ENCODE data around the gene RAC3. TPM values are rescaled to one million over a fixed set of nuclear protein-coding genes. Genes with fewer than 3 reads are reported as not detected.

RAC3 gene
- 167 and 177 TPM in 2 replicates for total RNA-seq (2021; fragmentation: NEBNext Ultra II Directional; extraction: Animal tissue kit (Norgen Biotek cat#: 25700))
- 299 and 520 TPM in 2 replicates for polyA plus RNA-seq (2011; rRNA removed)
- polyA plus RNA-seq (2011; cell fraction: cytosol; rRNA removed): 290 TPM
- 408 TPM for polyA plus RNA-seq (2011; cell fraction: nucleus; rRNA removed)
- 93.2 to 160 TPM (median 150 TPM) in 4 replicates for polyA plus RNA-seq (2012, experiment 1 of 2)
- polyA plus RNA-seq (2012, experiment 2 of 2): 143 TPM
- polyA plus RNA-seq (2013, experiment 1 of 2): 141 TPM
- 139 TPM for polyA plus RNA-seq (2013, experiment 2 of 2)
- polyA minus RNA-seq (2011; rRNA and poly(A)+ RNA removed): 54.1 and 62.9 TPM in 2 replicates
- 82.6 TPM for polyA minus RNA-seq (2011; cell fraction: cytosol; rRNA and poly(A)+ RNA removed)
- polyA minus RNA-seq (2011; cell fraction: nucleus; rRNA and poly(A)+ RNA removed): 83.3 TPM
- long read RNA-seq, experiment 1, transcript RAC3-201 (6 exons, 1,090 nt): minor isoform, 11 of 105 reads
- long read RNA-seq, experiment 1, transcript RAC3-202 (5 exons, 831 nt): major isoform, 34 of 105 reads
- long read RNA-seq, experiment 1, partial matches to known transcripts: 45 of 105 reads
- long read RNA-seq, experiment 1, other reads (novel, unspliced or antisense): 15 of 105 reads
- long read RNA-seq, experiment 2, transcript RAC3-202 (5 exons, 831 nt): major isoform, 12 of 20 reads
- long read RNA-seq, experiment 2, partial matches to known transcripts: 0 of 20 reads
- long read RNA-seq, experiment 2, other reads (novel, unspliced or antisense): 7 of 20 reads

GRCh38 chr17:82031303-82031884 is at the start of gene RAC3:
Gene RAC3, plus strand, starts transcription at chr17:82031678. Its CDS starts 84 bp downstream, at chr17:82031762.
- Histone ChIP-seq H2BK5ac (ENCODE audit: low read depth, low read length) (0 out of 2 replicates have a peak within 1 kb of the TSS, but pooled peaks have one; percentile 44), H3K79me1 (ENCODE audit: low read depth, low read length) (peaks cover 3% of the 10 kb centered on the region; the same call in 1 of the 2 replicates), H3K56ac (replicated peaks; ENCODE audit: insufficient read length, low read depth, low read length) (peak within 1 kb of the TSS; percentile 79), H2BK20ac (ENCODE audit: low read length) (no peak within 1 kb of the TSS), H4K91ac (replicated peaks; ENCODE audit: insufficient read length, low read length) (peak within 1 kb of the TSS; percentile 89), H3K4me2 (ENCODE audit: insufficient read depth in 1 of 2, low read depth in 2 of 2, low read length in 2 of 2) (peak within 1 kb of the TSS; percentile 80 to 94), H2BK120ac (replicated peaks; ENCODE audit: low read depth, low read length) (peak within 1 kb of the TSS; percentile 10), H3K4me1 (replicated peaks in 1 of 4; ENCODE audit: control insufficient read depth in 3 of 4, insufficient read depth in 4 of 4, low read length in 3 of 4) (peaks cover 0 to 13% (median 4%) of the 10 kb centered on the region in 4 experiments; a peak in 5 of 7 replicates), H3K4ac (replicated peaks; ENCODE audit: insufficient read length, low read depth, low read length) (peak within 1 kb of the TSS; percentile 97), H3K27ac (ENCODE audit: low read depth, low read length) (no peak within 1 kb of the TSS), H4K8ac (ENCODE audit: extremely low read depth, insufficient read depth, low read length) (peak within 1 kb of the TSS; percentile 80), H4K5ac (ENCODE audit: insufficient read length, low read depth, low read length) (peak within 1 kb of the TSS; percentile 21), H3K36me3 (ENCODE audit: control insufficient read depth in 2 of 4, insufficient read depth in 4 of 4, low read length in 3 of 4) (no peaks in the 10 kb centered on the region; a peak in 2 of 8 replicates), H2AFZ (ENCODE audit: low read length) (no peak within 1 kb of the TSS; the same call in 1 of the 2 replicates), H3K27me3 (replicated peaks in 1 of 4; ENCODE audit: control insufficient read depth in 3 of 4, extremely low read depth in 1 of 4, insufficient read depth in 3 of 4, low read length in 3 of 4) (no peaks in the 10 kb centered on the region), H4K20me1 (replicated peaks in 1 of 2; ENCODE audit: control insufficient read depth in 1 of 2, insufficient read depth in 2 of 2, low read length in 2 of 2) (peaks cover 2 to 19% of the 10 kb centered on the region in 2 experiments), H3K18ac (ENCODE audit: extremely low read depth, low read length) (peak within 1 kb of the TSS; percentile 71), H3K9me3 (ENCODE audit: insufficient read depth in 2 of 2, low read depth in 1 of 2, low read length in 1 of 2) (no peaks in the 10 kb centered on the region), H3K23me2 (ENCODE audit: low read depth, low read length) (peaks cover 7% of the 10 kb centered on the region; the same call in 1 of the 2 replicates), H3K23ac (ENCODE audit: insufficient read length) (no peak within 1 kb of the TSS), H3K14ac (ENCODE audit: insufficient read length) (no peak within 1 kb of the TSS), H2BK15ac (ENCODE audit: low read length) (no peak within 1 kb of the TSS), H3K4me3 (ENCODE audit: extremely low read depth in 1 of 4, insufficient read depth in 2 of 4, low read depth in 3 of 4, low read length in 4 of 4) (peak within 1 kb of the TSS; percentile 56 to 80 (median 59)), H2AK5ac (ENCODE audit: low read depth, low read length) (peak within 1 kb of the TSS; percentile 41; the same call in 1 of the 2 replicates), H3K79me2 (ENCODE audit: control insufficient read depth in 1 of 2, insufficient read depth in 2 of 2, low read length in 2 of 2) (peaks cover 0 to 2% of the 10 kb centered on the region in 2 experiments; a peak in 1 of 4 replicates), H3K9ac (replicated peaks in 1 of 4; ENCODE audit: extremely low read depth in 1 of 4, low read depth in 3 of 4, low read length in 3 of 4) (peak within 1 kb of the TSS in 3 of 4 experiments; percentile 48 to 69 (median 53); a peak in 4 of 7 replicates), H2BK12ac (ENCODE audit: low read depth, low read length) (0 out of 2 replicates have a peak within 1 kb of the TSS, but pooled peaks have one; percentile 17)
- FAIRE-seq: no peak
- CTCF ChIA-PET (ENCODE audit: partially characterized antibody): interaction anchor here (0.7 to 3.1 kb wide), 15 partner anchors 9 to 203 kb away, joined by 3 to 40 read pairs (median 8); partner anchors contain the start of genes CENPX, DUS1L and LRRC45
- no peak for DNase-seq (ENCODE audit: low read depth in 1 of 2, low spot score in 2 of 2)
- peak; percentile 8 for TF ChIP-seq TAF7 (optimal IDR thresholded peaks at IDR 0.05; ENCODE audit: borderline replicate concordance, low read depth, low read length)
- TF ChIP-seq CREB1 (IDR thresholded peaks at IDR 0.05): no peak
- TF ChIP-seq SIN3A (conservative IDR thresholded peaks at IDR 0.05 in 1 of 2, IDR thresholded peaks at IDR 0.05 in 1 of 2; ENCODE audit: low read depth in 1 of 2, low read length in 2 of 2): 0 out of 4 replicates have a peak, but pooled peaks of 1 of the 2 experiments have one; percentile 13
- TF ChIP-seq KDM4A (IDR thresholded peaks at IDR 0.05; ENCODE audit: low read depth, low read length, severe bottlenecking): peak; percentile 18
- POLR2A ChIA-PET (ENCODE audit: partially characterized antibody): interaction anchor here (0.9 to 4.9 kb wide), 12 partner anchors 9 to 105 kb away, joined by 3 to 38 read pairs (median 10); partner anchors contain the start of genes CENPX, FASN, GPS1 and LRRC45
- WGBS, 2 experiments (ENCODE audit: extremely low coverage in 1 of 2, insufficient coverage in 1 of 2, insufficient read length in 1 of 2, insufficient replicate concordance in 2 of 2, low coverage in 1 of 2, low lambda C conversion rate in 2 of 2, missing lambda C conversion rate in 1 of 2): 0% methylated on average over 27 of the region's 96 CpGs; no CpG with 5 or more reads in 1 of the 2 experiments

Data from H1 (cell line).